Stomach (tissue), 9 donors: ENCODE results near the gene SEMA5A. TPM values are rescaled to one million over a fixed set of nuclear protein-coding genes. Genes with fewer than 3 reads are reported as not detected.
A peak's percentile ranks its signal among the peaks of the same experiment; 100 is the strongest.

ENCODE experiments used
- DNase-seq, 2 donors: peaks; one replicate each; pipeline versions ENCODE4 v3.0.0 to v3.0.0-alpha.2; 2013 to 2019
- H3K27ac ChIP-seq, 5 donors: fragments of 200-600 bp in 4 of 5; sonication (generic) in 4 of 5; one replicate each; pipeline ENCODE4 v1.5.1; 2013 to 2019; ENCODE audit warnings: mild to moderate bottlenecking in 1 of 5, moderate library complexity in 1 of 5
- H3K27me3 ChIP-seq, 3 donors: fragments of 200-600 bp; sonication (generic); one replicate each; pipeline ENCODE4 v1.5.1; 2017 to 2019; ENCODE audit warnings: mixed run types in 1 of 3
- H3K36me3 ChIP-seq, 4 donors: fragments of 200-600 bp; sonication (generic); 1 replicate in 3 of 4; 2 replicates in 1 of 4; pipeline ENCODE4 v1.5.1; 2016 to 2019
- H3K4me1 ChIP-seq, 4 donors: fragments of 200-600 bp; sonication (generic); one replicate each; pipeline ENCODE4 v1.5.1; 2016 to 2019
- H3K4me3 ChIP-seq, 4 donors: fragments of 200-600 bp; sonication (generic) in 3 of 4; one replicate each; pipeline ENCODE4 v1.5.1; 2016 to 2019; ENCODE audit warnings: mild to moderate bottlenecking in 1 of 4
- H3K9me3 ChIP-seq, 4 donors: fragments of 200-600 bp; sonication (generic); one replicate each; pipeline ENCODE4 v1.5.1; 2016 to 2019
- EP300 ChIP-seq: sonication (generic); formaldehyde crosslinking; IDR thresholded peaks from one replicate; pipeline ENCODE4 v1.6.1; 2017; ENCODE audit warnings: antibody characterized with exemption
- POLR2A ChIP-seq, 4 donors: fragments of 450-650 bp; IDR thresholded peaks; one replicate each; pipeline ENCODE4 v1.6.1; 2016; ENCODE audit warnings: antibody characterized with exemption in 4 of 4, control low read depth in 2 of 4, mild to moderate bottlenecking in 1 of 4, moderate library complexity in 1 of 4
- POLR2AphosphoS5 ChIP-seq, 3 donors: sonication (generic); formaldehyde crosslinking; IDR thresholded peaks; one replicate each; pipeline ENCODE4 v1.6.1; 2016; ENCODE audit warnings: antibody characterized with exemption in 3 of 3
- WGBS, 5 donors: extraction: QIAGEN DNeasy Blood & Tissue Kit in 3 of 5; methylation state at CpG; one replicate each; pipeline versions ENCODE4 v1.1.5 to v1.1.7; 2013 to 2018; 5-methylcytosine and 5-hydroxymethylcytosine counted together
- intact Hi-C: fragments of 100-400 bp; cut with DNase I; formaldehyde crosslinking; loops from one replicate; pipeline ENCODE4 v1.15.1; 2023; ENCODE audit warnings: low total_unique reads
- polyA plus RNA-seq, 3 donors: library from polyadenylated mRNA; stranded (reverse); fragments of 200-250 nt; gene quantifications; one replicate each; pipeline ENCODE4 v1.2.3, GENCODE V29; 2013
- total RNA-seq, 5 donors: library from RNA; depleted of rRNA; stranded (reverse); fragments of >200 nt; gene quantifications; one replicate each; pipeline versions ENCODE4 v1.1.0 to v1.2.3, GENCODE V29; 2014 to 2016
- TF ChIP-seq, protein P1 (sequence below), 7 experiments: fragments of 450-650 bp in 4 of 7; fragments of 200-600 bp in 3 of 7; sonication (generic) in 3 of 7; IDR thresholded peaks; one replicate each; pipeline ENCODE4 v1.5.1; 2016 to 2019; ENCODE audit warnings: antibody characterized with exemption in 7 of 7, control low read depth in 2 of 7, mild to moderate bottlenecking in 1 of 7
- donor health status: healthy with polysubstance abuse.
- donor health status: Bipolar disorder and iron deficiency.
- donor health status: healthy.

The SEMA5A gene
- total and polyA plus RNA-seq, 8 donors: 0.62 to 26.4 (median 3.2) TPM

DNA sequence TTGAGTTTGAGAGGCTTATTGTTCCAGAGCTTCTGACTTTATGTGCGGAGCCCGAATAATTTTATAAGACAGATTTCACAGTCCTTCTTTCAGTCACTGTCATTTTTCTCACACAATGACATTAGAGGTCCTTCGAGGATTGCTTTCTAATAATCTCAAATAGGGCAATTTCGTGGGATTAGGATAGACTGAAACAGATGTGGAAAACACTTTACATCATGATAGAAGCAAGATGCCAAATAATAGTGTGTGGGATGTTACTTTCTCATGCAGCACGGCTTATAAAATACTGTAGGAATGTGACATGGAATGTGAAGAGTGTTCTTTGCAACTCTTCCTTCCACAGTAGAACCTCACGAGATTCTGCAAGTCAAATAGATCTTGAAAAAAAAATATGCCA, 451.3 kb downstream of the SEMA5A start:
- intact Hi-C loops: no loop called here
- H3K4me1 ChIP-seq: no peaks in the 10 kb centered on the region
- no peak for TF ChIP-seq EP300
- no peaks in the 10 kb centered on the region for H3K27me3 ChIP-seq
- H3K4me3 ChIP-seq: no peak overlapping the region
- DNase-seq: peak in 1 of 2 donors; percentile 46
- no peaks in the 10 kb centered on the region for H3K36me3 ChIP-seq
- no peaks in the 10 kb centered on the region for H3K9me3 ChIP-seq
- H3K27ac ChIP-seq: no peak overlapping the region
- WGBS, 5 donors: 69 to 82% (median 76%) methylated on average over 6 of the region's 6 CpGs

DNA sequence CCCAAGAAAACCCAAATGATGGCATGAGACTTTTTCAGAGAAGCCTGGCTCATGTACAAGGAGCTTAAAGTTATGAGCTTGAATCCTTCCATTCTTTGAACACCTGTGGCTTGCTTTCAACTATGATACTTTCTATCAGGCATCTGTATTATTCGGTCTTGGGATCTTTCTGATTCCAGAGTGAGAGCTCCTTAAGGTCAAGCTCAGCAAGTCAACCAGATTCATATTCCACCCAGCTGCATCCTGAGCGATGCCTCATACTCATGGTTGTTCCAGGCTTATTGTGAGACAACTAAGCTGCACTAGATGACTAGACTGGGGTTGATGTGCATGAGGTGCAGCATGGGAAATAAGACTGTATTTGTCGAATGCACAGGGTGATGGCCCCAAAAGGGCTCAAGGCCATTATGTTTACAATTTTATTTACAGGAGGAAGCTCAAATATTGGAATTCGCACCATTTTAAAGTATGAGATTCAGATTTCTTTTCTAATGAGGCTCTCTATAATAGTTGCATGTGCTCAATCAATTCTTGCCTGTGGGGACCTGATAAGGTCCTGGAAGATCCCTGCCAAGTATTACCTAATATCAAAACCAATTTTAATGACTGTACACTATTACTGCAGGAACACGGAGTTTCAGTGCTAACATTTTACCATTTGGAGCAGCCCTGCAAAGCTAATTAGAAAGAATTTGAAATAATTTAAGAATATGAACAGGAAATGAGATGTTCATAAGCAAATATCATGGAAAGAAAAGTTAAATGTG, 453.8 kb downstream of the SEMA5A start:
- Histone ChIP-seq H3K27ac (no peak overlapping the region), H3K4me1 (no peaks in the 10 kb centered on the region), H3K4me3 (no peak overlapping the region), H3K36me3 (no peaks in the 10 kb centered on the region), H3K9me3 (no peaks in the 10 kb centered on the region), H3K27me3 (no peaks in the 10 kb centered on the region)
- TF ChIP-seq, protein P1, sequence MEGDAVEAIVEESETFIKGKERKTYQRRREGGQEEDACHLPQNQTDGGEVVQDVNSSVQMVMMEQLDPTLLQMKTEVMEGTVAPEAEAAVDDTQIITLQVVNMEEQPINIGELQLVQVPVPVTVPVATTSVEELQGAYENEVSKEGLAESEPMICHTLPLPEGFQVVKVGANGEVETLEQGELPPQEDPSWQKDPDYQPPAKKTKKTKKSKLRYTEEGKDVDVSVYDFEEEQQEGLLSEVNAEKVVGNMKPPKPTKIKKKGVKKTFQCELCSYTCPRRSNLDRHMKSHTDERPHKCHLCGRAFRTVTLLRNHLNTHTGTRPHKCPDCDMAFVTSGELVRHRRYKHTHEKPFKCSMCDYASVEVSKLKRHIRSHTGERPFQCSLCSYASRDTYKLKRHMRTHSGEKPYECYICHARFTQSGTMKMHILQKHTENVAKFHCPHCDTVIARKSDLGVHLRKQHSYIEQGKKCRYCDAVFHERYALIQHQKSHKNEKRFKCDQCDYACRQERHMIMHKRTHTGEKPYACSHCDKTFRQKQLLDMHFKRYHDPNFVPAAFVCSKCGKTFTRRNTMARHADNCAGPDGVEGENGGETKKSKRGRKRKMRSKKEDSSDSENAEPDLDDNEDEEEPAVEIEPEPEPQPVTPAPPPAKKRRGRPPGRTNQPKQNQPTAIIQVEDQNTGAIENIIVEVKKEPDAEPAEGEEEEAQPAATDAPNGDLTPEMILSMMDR (IDR thresholded peaks at IDR 0.05): no peak
- TF ChIP-seq POLR2A (IDR thresholded peaks at IDR 0.05) (no peak), EP300 (no peak), POLR2AphosphoS5 (IDR thresholded peaks at IDR 0.05) (no peak)
- DNase-seq: no peak
- intact Hi-C loops: no loop called here
- WGBS, 5 donors: 70 to 85% (median 78%) methylated on average over 5 of the region's 5 CpGs

DNA sequence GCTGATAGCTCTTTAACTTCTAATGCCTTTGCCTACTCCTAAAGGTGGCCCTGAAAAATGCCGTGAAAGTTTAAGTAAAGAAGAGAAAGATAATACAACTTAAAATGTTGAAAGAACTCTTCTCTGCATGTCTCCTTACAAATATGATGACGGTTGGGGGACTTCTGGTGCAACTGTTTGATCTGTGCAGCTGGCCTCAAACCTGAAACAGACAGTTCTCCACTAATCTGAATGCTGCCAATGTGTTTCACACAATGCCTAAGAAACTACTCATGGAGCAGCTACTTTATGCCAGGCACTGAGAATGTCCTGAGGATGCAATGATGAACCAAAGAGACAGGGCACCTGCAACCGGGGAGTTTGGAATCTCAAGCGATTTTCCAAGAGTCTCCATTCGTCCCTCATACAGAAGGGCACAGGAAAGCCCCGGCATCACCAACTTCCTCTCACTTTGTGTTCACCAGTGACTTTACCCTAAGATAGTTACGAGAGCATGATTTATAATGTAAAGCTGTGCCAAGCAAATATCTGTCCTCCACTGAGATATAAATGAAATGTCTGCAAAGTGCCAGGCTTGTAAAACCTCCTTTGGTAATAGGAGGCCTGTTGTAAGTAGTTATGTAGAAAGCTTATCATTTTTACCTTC, 455.4 kb downstream of the SEMA5A start:
- Histone ChIP-seq H3K9me3 (peaks cover 0 to 3% (median 0%) of the 10 kb centered on the region in 4 donors), H3K27me3 (no peaks in the 10 kb centered on the region), H3K36me3 (no peaks in the 10 kb centered on the region), H3K4me1 (no peaks in the 10 kb centered on the region), H3K4me3 (no peak overlapping the region), H3K27ac (no peak overlapping the region)
- intact Hi-C loops: no loop called here
- no peak for DNase-seq
- 76 to 89% (median 81%) methylated on average over 7 of the region's 7 CpGs for WGBS, 5 donors
- TF ChIP-seq EP300 (no peak), POLR2A (IDR thresholded peaks at IDR 0.05) (no peak), POLR2AphosphoS5 (IDR thresholded peaks at IDR 0.05) (no peak)
- TF ChIP-seq, protein P1 (IDR thresholded peaks at IDR 0.05): no peak

DNA sequence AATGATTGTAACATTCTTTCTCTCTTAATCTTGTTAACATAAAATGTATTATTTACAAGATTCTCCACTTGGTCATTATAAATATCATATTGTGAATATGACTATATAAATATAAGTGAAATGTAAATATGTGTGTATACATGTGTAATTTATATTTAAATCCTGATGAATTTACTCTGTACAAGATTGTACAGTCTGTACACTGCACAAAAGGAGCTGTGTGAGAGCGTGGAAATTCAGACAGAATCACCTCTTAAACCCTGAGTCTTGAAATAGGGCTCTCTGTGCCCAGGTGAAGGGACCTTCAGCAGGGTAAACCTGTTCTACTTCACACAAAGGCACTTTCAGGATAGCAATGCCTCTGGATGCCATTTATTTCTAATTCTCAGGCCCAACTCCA, 456.0 kb downstream of the SEMA5A start:
- no peak for DNase-seq
- WGBS, 5 donors: 69 to 89% (median 78%) methylated on average over 1 of the region's 1 CpG

More for the DNA sequence above, 456.0 kb downstream of the SEMA5A start:
- no peaks in the 10 kb centered on the region for H3K27me3 ChIP-seq
- intact Hi-C loops: no loop called here
- no peak overlapping the region for H3K27ac ChIP-seq
- no peak overlapping the region for H3K4me3 ChIP-seq
- H3K4me1 ChIP-seq: no peaks in the 10 kb centered on the region
- TF ChIP-seq, protein P1 (IDR thresholded peaks at IDR 0.05): no peak
- TF ChIP-seq POLR2A (IDR thresholded peaks at IDR 0.05) (no peak), EP300 (no peak), POLR2AphosphoS5 (IDR thresholded peaks at IDR 0.05) (no peak)
- peaks cover 0 to 9% (median 0%) of the 10 kb centered on the region in 4 donors for H3K9me3 ChIP-seq
- no peaks in the 10 kb centered on the region for H3K36me3 ChIP-seq
